GM10847 (cell line): ENCODE measurements around the gene REPIN1.

Experiments used
- POLR2A ChIP-seq: IDR thresholded peaks from 2 replicates; pipeline ENCODE4 v1.6.1; 2011; ENCODE audit not compliant: insufficient read length; ENCODE audit errors: extremely low read depth

Gene REPIN1

DNA sequence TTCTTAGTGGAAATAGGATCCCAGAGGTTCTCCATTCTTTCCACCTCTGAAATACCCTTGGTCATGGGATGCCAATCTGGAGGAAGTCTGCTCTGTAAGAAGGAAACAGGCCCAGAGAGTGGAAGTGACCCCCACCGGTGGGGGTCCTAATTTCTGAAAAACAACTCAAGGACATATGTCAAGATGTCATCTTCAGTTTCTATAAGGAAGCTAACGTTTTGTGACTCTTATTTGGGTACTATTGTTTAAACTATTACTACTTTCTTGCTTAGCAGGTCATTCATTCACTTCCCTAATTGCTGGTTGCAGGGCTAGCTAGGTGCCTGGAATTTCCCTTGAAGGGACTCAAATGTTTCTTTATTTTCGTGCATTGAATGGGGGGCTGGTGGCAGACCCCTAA, 8.6 kb downstream of the REPIN1 start:
- no peak for TF ChIP-seq POLR2A

DNA sequence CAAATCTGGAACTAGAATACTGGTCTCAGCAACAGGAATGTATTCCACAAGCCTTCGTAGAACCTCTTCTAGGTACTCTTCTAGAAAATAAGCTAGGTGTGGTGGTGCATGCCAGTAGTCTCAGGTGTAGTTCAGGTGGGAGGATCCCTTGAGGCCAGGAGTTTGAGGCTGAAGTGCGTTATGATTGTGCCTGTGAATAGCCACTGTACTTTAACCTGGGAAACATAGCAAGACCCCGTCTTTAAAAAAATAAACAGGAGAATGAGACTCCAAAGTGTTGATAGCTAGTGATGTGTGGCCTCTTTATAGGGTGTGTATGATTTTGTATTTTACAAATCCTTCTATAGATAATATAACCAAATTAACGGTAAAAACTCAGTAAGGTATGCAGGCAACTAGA, 9.0 kb downstream of the REPIN1 start:
- no peak for TF ChIP-seq POLR2A

DNA sequence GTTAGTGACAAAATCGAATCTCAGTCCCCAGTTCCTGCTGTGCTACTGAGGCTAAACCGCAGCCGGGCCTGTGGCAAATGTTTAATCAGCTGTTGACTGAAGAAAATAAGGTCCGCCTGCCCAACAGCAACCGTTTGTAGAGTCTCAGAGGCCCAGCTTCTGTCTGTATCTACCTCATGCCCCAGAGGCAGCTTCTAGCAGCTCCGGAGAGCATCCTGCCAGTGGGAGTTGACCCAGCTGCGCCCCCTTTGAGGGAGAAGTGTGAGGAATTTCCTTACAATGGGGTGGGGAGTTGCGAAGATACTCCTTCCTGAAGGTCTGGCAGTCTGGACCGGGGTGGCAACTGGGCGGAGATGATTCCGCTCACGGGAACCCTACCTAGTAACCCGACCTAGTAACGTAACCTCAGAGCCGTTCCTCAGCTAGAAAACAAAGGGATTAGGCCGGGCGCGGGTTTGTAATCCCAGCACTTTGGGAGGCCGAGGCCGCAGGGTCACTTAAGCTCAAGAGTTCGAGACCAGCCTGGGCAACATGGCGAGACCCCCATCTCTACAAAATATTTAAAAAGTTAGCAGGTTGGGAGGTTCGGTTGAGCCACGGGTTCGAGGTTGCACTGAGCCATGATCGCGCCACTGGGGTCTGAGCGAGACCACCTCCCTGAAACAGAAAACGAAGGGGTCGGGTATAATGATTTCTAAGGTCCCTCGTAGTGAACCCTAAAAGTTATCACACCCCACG, 9.7 kb downstream of the REPIN1 start:
- TF ChIP-seq POLR2A, result peak; percentile 23

DNA sequence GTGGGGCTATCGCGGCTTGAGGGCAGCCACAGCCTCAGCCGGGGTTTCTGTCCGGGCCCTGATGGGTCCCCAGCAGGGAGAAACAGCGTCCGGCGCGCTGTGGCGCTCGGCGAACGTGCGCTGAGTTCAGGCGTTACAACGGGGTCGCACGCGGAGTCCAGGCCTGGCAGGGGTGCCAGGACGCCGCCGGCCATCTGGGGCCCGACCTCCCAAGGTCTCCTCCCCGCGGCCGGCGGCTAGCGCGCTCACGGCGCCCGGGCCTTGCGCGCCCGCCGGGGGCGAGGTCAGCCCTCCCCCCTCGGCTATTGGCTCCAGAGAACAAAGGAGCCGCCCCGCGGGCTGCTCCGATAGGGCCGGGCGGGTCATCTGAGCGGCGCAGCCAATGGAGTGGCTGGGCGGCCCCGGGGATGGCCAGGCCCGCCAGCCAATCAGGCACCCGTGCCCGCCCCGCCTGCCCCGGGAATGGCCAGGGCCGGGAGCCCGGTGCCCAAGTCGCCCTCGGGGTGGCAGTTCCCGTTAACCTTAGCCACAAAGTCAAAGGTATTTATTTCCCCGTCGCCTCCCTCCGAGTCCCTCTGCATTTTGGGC, 10.3 kb downstream of the REPIN1 start, which contains the start of gene ZNF775:
TSS of gene ZNF775 (plus strand) at position 478 of the 588 bp plus-strand sequence. CDS start 9,141 bp downstream, outside the sequence.
- TF ChIP-seq POLR2A, result peak; percentile 89

DNA sequence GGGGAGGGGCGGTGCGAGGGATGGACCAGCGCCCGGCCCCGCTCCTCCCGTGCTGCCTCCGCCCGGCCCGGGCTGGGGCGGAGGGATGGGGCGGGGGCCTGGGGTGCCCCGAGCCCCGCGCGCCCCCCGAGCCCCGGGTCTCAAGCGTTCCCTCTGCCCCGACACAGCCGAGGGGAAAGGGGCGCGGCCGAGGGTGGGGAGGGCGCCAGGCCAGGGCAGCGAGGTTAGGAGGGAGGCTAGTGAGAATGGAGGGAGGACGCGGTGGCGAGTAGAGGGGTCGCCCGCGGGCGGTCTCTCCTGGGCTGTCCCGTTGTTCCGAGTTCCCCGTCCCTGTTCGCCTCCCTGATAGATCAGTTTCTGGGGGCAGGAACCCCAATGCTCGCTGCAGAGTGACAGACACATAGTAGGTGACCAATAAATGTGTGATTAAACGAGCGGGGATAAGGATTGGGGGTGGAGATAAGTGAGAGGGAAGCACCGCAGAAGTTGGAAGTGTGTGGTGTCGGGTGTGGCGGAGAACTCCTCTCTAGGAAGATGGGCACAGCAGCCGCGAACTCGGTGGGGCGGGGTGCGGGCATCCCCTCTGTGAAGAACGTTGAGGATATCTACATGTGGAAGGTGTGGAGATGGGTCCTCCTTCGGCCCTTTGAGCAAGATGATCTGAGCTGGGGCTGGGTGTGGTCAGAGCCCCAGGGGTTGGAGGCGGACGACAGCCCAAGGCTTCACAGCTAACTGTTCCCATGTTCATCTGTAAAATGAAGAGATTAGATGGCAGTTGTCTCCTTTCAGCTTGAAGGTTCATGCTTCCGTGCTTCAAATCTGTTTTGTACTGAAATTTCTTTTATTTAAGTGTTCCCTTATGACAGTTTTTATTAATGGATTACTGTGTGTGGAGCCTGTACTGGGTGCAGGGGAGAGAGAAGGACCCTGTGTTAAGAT, 11.1 kb downstream of the REPIN1 start:
- TF ChIP-seq POLR2A, result peak; percentile 26

DNA sequence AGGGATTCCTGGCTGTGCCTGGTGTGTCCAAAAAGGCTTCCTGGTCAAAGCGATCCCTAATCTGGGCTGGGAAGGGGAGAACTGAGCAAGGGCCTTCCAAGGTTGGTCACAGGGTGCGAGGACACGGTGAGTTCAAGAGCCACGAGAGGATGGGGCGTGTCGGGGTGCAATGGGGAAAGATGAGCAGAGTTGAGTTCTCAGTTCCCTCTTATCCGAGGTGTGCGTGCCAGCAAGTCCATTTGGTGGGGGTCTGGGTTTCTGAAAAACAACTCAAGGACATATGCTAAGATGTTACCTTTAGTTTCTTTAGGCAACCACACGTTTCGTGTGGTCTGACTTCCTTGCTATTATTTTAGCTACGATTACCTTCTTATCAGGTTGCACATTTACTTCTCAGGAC, 11.8 kb downstream of the REPIN1 start:
- peak; percentile 33 for TF ChIP-seq POLR2A

DNA sequence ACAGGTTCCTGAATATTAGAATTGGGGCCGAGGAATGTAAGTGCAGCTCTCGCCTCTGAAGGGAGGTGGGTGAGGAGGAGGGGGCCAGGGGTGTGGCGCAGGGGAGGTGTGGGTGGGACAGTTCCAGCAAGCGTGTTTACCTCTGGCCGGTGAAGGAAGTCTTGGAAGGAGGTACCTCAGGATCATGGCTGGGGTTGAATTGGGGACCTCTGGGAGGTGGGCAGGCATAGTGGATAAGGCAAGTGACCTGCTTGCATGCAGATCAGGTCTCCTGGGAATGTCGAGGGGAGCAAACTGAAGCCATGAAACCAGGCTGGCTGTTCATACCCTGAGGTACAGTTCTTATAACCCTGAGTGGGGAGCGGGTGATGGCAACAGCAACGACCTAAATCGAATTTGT, 12.5 kb downstream of the REPIN1 start:
- no peak for TF ChIP-seq POLR2A

DNA sequence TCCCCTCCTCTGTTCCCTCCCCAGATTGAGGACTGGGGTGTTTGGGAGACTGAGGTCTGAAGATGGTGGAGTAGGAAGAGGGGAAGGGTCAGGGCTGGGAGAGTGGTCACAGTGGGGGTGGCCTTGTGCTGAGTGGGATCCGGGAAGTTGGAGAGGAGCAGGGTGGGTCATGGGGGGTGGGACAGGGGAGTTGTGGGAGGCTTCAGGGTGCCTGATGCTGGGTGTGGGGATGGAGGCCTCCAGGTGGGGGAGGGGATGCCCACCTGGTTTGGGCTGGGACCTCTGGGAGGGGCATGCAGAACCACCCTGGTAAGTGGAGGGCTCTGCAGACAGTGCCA, 13.1 kb downstream of the REPIN1 start:
- TF ChIP-seq POLR2A, result no peak

DNA sequence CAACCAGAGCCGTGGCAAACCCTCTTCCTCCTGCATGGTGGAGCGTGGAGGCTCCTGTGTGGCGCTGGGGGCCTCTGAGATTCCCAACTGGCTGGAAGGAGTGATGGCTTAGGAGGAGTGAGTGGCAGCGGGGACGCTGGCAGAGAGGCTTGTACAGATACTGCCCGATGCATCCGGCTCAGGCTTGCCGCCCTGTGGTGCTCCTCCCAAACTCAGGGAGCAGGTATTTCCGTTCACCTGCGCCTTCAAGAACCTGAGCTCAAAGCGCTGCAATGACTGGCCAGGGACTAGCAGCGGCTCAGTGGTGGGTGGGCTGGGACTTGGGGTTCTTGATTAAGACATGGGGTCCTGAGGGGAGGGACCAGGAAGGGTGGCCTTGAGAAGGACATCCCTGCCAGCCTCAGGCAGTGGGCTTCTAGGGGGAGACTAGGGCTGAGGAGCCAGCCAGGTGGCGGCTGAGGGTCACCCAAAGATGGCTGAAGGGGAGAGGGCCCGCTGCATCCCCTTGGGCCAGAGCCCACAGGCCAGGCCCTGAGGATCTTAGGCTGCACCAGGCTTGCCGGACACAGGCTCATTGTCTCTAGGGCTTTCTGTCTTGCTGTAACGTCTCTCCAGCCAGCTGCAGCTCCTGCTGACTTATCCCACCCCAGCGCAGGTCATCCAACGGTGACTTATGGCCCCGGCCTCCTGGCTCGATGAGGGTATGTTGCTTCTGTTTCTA, 13.7 kb downstream of the REPIN1 start:
- TF ChIP-seq POLR2A, result no peak

DNA sequence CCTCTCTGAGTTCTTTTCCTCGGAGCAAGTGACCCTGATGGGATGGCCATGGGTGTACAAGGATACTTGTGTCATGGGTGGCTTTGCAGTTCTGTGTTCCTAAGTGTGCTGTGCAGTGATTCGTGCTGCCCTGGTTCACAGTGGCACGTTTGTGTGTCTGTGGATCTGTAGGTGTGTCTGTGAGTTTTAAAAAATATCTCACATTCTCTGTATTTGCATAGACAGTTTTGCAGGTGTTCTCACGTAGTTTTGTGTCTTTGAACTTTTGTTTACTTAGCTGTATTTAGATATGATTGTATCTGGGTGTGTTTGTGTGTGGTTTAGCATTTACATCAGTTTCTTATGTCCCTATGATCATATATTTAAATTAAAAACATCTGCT, 14.2 kb downstream of the REPIN1 start:
- no peak for TF ChIP-seq POLR2A

DNA sequence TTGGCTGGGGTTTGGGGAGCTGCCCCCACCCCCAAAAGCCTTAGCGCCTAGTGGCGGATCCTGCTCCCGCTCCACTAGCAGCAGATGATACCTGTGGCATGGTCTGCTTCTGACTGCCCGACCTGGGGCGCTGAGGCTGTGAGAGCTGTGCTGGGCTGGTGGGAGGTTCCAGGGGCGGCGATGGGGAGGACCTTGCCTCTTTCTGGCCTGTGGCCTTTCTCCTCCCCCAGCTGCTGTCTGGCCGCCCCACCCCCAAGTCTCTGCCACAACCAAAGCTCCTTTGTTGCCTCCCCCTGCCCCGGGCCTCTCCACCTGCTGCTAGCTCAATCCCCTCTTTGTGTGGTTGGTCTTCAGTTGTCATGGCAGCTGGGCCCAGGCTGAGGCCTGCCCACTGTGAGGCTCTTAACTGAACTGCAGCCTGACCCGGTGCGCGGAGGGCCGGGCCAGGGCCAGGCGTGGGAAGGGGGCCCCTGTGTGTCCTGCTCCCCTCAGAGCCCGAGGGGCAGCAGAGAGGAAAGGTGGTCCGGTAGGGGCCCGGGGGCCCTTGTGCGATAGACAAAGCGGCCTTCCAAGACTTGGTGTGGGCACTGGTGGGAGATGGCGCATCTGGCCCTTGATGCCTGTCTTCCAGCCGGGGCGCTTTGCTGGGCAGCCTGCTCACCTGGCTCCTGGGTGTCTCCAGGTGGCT, 15.2 kb downstream of the REPIN1 start:
- no peak for TF ChIP-seq POLR2A

DNA sequence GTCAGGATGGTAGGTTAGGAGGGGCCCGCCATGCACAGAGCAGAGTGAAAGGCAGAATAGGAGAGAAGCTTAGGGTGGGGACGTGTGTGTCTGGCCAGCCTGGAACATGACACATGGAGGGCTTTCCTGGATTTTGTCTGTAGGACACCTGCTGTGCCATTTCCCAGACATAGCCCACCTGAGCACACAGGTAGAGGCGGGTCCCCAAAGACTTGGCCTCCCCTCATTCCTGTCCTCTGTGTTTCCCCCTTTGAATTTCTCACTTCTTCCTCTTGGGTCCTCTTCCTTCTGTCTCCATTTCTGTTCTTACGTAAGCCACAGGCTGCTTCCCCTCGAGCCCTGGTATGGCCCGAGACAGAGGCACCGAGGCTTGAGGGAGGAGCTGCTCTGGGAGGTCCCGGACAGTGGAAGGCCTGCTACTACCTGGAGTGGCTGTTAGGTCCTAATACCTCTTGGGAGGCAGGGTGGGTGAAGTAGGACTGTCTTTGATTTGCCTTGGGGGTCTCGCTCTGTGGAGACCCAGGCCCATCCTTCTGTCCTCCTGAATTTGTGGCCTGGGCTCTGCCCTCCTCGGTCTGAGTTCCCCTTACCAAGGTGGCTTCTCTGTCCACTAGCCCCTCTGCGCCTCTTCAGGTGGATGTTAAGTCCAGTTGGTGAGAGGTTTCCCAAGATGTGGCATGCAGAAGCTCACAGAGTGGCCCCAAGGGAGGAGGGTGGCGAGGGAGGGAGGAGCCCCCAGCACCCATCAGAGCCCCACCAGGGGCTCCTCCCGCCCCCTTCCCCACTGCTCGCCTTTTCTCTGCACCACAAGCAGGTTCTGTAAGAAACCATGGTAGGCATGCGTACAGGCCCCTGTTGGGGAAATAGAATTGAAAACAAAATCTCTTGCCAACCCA, 16.0 kb downstream of the REPIN1 start:
- TF ChIP-seq POLR2A, result no peak

DNA sequence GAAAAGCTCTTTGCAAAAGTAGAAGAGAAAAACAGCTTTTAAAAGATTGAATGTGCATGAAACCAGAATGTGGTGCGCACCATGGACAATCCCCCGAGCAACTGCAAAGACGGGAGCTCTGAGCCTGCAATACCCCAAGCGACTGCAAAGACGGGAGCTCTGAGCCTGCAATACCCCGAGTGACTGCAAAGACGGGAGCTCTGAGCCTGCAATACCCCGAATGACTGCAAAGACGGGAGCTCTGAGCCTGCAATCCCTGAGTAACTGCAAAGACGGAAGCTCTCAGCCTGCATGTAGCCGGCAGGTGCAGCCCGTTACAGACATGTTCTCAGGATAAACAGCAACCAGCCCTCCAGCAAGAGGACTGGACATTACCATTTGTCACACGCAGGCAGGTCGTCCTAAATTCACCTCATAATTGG, 16.7 kb downstream of the REPIN1 start:
- no peak for TF ChIP-seq POLR2A

DNA sequence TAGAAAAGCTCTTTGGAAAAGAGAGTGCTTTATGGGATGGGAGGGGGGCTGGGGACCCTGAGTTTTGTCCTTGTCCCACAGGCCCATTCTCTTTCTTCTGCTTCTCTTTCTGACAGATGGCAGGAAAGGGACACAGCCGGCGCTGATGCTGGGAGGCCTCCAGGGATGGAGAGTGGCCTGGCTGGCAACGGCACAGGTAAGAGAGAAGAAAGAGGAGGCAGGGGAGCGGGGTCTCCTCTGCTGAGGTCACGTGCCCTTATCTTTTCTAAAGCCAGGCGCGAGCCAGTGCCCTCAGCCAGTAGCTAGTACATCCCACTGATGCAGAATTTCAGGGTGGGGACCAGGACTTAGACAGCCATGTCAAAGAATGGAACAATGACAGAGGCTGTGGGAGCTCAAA, 19.7 kb downstream of the REPIN1 start:
- TF ChIP-seq POLR2A, result no peak
